ENCODE data around the gene VPS41. TPM values are rescaled to one million over a fixed set of nuclear protein-coding genes. Genes with fewer than 3 reads are reported as not detected.
A peak's percentile ranks its signal among the peaks of the same experiment; 100 is the strongest.

The VPS41 gene
- total RNA-seq, 1 donor from 2014 or later = 56.2 TPM

GRCh38 chr7:38740041-38740440 is 168.9 kb downstream of the VPS41 start:
- Histone ChIP-seq H3K36me3 (ENCODE audit: control insufficient read depth, insufficient read depth, low read length) (no peaks in the 10 kb centered on the region), H3K4me3 (ENCODE audit: low read depth, low read length) (no peak overlapping the region), H3K27me3 (ENCODE audit: control insufficient read depth, insufficient read depth, low read length) (no peaks in the 10 kb centered on the region)
- DNase-seq (ENCODE audit: low read depth) = no peak
- no peak for TF ChIP-seq CTCF (IDR thresholded peaks at IDR 0.05; ENCODE audit: insufficient read depth, low read length, poor library complexity, severe bottlenecking)

DNA sequence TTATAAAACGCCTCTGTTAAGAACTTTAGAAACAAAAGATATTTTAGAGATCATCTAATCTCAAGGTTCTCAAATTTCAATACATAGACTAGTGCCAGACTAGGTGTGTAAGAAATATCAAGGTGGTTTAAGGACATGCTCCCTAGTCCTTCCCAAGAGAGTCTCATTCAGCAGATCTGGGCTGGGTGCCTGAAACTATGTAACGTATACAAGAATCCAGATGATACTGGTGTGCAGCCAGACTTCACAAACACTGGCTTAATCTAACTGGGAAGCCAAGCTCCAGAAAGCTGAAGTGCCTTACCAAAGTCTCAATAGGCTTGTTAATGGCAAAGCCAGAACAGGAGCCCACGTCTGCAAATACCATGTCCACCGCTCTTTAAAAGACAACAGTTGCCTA is 172.9 kb downstream of the VPS41 start:
- Histone ChIP-seq H3K36me3 (ENCODE audit: control insufficient read depth, insufficient read depth, low read length) (no peaks in the 10 kb centered on the region), H3K4me3 (ENCODE audit: low read depth, low read length) (no peak overlapping the region), H3K27me3 (ENCODE audit: control insufficient read depth, insufficient read depth, low read length) (no peaks in the 10 kb centered on the region)
- TF ChIP-seq CTCF (IDR thresholded peaks at IDR 0.05; ENCODE audit: insufficient read depth, low read length, poor library complexity, severe bottlenecking) = no peak
- no peak for DNase-seq (ENCODE audit: low read depth)

- Histone ChIP-seq H3K36me3 (ENCODE audit: control insufficient read depth, insufficient read depth, low read length) (peaks cover 1% of the 10 kb centered on the region), H3K27me3 (ENCODE audit: control insufficient read depth, insufficient read depth, low read length) (no peaks in the 10 kb centered on the region), H3K4me3 (ENCODE audit: low read depth, low read length) (no peak overlapping the region)
- no peak for DNase-seq (ENCODE audit: low read depth)
- no peak for TF ChIP-seq CTCF (IDR thresholded peaks at IDR 0.05; ENCODE audit: insufficient read depth, low read length, poor library complexity, severe bottlenecking)
These were observed 177.8 kb downstream of the VPS41 start for GRCh38 chr7:38731215-38731614.

- TF ChIP-seq CTCF (IDR thresholded peaks at IDR 0.05; ENCODE audit: insufficient read depth, low read length, poor library complexity, severe bottlenecking) = no peak
- peak; percentile 23 for DNase-seq (ENCODE audit: low read depth)
- Histone ChIP-seq H3K4me3 (ENCODE audit: low read depth, low read length) (no peak overlapping the region), H3K27me3 (ENCODE audit: control insufficient read depth, insufficient read depth, low read length) (no peaks in the 10 kb centered on the region), H3K36me3 (ENCODE audit: control insufficient read depth, insufficient read depth, low read length) (peaks cover 5% of the 10 kb centered on the region)
These were observed 180.8 kb downstream of the VPS41 start for GRCh38 chr7:38728145-38728544.

DNA sequence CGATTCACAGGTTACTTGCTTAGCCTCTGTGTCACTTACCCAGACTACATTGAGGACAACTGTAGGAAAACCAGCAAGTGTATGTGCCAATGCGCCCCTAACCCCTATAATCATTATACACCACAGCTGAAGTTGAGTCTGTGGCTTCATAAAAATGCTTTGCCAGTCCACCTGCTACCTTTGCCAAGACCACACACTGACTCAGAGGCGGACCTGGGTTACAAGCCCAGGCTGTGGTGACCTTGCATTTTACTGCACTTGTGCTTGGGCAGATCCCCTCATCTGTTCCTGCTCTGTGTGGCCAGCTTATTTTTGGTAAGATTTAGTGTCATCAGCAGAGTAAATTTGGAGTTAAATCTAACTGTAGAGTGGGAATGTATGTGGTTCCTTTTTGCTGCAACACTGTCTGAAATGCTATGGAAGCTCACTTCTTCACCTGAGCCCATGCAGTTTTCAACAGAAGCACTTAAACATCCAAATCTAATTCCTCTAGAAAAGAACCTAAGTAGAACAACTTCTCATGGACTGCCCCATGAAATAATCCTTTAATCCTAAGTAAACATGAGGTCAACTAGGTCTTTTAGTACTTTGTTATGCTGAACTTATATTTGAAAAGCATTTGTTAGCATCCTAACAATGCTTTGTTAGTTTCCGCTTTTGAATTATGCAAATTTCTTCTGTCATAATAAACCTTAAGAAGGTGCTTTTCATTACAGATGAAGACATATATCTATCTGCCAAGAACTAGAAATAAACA is 181.6 kb downstream of the VPS41 start:
- DNase-seq (ENCODE audit: low read depth) = no peak
- H3K4me3 ChIP-seq (ENCODE audit: low read depth, low read length) = no peak overlapping the region
- no peaks in the 10 kb centered on the region for H3K27me3 ChIP-seq (ENCODE audit: control insufficient read depth, insufficient read depth, low read length)
- no peak for TF ChIP-seq CTCF (IDR thresholded peaks at IDR 0.05; ENCODE audit: insufficient read depth, low read length, poor library complexity, severe bottlenecking)
- peaks cover 5% of the 10 kb centered on the region for H3K36me3 ChIP-seq (ENCODE audit: control insufficient read depth, insufficient read depth, low read length)

- no peaks in the 10 kb centered on the region for H3K27me3 ChIP-seq (ENCODE audit: control insufficient read depth, insufficient read depth, low read length)
- H3K36me3 ChIP-seq (ENCODE audit: control insufficient read depth, insufficient read depth, low read length) = peaks cover 5% of the 10 kb centered on the region
- TF ChIP-seq CTCF (IDR thresholded peaks at IDR 0.05; ENCODE audit: insufficient read depth, low read length, poor library complexity, severe bottlenecking) = no peak
- H3K4me3 ChIP-seq (ENCODE audit: low read depth, low read length) = no peak overlapping the region
- no peak for DNase-seq (ENCODE audit: low read depth)
These were observed 185.7 kb downstream of the VPS41 start for GRCh38 chr7:38723327-38723726.
